Measurements from ENCODE around the gene ISOC2.
"Not testable (repeated sequence)": the region's sequence is repeated elsewhere in the genome, so short reads cannot be mapped to it uniquely, and the experiment has no call there.

The ISOC2 gene

DNA sequence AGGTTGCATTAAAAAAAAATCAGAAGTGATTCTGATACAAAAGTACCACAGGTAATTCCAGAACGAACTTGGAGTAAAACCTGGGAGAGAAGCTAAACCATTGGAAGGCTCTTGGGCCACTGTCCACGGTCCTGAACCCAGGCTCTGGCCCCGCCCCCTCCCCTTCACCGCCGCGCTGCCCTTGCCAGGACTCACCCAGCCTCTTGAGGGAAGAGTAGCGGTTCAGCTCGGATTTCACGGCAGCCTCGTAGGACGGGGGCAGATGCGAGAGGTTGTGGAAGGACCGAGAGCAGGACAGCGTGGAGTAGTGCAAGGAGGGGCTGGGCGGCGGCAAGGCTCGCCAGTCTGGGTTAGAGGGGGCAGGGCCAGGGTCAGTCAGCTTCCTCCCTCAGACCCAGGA is 24.0 kb downstream of the ISOC2 start:
- DNase-seq = peak; percentile 56

DNA sequence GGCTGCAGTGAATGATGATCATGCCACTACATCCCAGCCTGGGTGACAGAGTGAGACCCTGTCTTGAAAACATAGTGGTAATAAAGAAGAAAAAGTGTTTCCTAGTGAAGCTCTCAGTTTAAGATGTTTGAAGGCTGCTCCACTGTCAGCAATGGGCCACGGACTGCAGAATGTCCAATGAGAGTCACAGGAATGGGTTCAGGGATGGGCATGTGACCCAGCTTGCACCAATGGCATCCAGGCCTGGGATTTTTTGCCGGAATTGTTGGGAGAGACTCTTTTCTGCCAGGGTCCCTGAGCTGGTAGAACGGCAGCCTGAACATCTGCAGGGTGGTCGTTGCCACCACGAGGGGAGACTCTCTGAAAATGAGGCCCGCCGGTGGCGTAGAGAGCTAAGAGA is 24.6 kb downstream of the ISOC2 start:
- DNase-seq = no peak

DNA sequence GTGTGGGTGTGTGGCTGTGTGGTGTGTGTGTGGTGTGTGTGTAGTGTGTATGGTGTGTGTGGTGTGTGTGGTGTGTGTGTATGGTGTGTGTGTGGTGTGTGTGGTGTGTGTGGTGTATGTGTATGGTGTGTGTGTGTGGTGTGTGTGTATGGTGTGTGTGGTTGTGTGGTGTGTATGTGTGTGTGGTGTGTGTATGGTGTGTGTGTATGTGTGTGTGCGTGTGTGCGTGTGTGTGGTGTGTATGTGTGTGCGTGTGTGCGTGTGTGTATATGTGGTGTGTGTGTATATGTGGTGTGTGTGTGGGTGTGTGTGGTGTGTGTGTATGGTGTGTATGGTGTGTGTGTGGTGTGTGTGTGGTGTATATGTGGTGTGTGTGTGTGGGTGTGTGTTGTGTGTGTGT is 26.4 kb downstream of the ISOC2 start:
- DNase-seq = no peak

DNA sequence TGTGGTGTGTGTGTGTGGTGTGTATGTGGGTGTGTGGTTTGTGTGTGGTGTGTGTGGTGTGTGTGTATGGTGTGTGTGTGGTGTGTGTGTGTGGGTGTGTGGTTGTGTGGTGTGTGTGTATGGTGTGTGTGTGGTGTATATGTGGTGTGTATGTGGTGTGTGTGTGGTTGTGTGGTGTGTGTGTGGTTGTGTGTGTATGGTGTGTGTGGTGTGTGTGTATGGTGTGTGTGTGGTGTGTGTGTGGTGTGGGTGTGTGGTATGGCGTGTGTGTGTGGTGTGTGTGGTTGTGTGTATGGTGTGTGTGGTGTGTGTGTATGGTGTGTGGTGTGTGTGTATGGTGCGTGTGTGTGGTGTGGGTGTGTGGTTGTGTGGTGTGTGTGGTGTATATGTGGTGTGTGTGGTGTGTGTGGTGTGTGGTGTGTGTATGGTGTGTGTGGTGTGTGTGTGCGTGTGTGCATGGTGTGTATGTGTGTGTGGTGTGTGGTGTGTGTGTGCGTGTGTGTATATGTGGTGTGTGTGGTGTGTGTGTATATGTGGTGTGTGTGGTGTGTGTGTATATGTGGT is 27.0 kb downstream of the ISOC2 start:
- no peak for DNase-seq

DNA sequence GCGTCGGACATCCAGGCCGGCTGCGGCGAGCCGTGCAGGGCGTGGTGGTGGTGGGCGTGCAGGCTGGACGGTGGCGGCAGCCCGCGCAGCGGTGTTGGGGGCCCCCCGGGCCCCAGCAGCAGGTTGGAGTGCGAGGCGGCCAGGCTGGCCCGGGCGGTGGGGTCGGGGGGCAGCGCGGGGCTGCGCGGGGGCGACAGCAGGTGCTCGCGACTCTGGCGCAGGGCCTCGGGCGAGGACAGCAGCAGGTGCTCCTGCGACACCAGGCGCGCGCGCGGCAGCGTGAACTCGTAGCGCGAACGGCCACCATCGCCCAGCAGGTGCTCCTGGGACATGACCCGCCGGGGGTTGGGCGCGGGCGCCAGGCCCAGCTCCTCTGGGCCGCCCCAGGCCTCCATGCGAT is 28.1 kb downstream of the ISOC2 start:
- DNase-seq = no peak

DNA sequence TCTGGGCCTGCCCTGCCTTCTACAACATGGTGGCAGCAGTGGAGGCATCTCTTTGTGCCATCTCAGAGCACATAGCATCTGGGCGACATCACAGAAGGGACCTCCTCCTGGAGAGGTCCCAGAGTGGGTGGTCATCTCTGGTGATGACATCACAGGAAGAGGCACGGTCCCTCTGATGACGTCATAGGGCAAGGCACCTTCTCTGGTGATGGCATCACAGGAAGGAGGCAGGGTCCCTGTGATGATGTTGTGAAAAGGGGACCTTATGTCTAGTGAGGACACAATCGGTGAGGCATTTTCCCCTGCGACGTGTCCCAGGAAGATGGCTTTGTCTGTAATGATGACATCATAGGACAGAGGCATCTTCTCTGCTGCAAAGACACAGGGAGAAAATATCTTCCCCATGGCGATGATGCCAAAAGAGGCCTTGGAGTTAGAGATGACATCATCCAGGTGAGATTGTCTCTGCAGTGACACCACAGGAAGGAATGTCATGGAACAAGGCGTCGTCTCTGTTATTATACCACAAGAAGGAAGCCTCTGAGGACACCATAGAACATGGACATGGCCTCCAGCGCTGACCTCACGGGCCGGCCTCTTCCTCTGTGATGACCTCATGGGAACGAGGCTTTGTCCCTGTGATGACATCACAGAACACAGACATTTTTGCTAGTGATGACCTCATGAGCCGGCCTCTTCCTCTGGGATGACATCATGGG is 29.0 kb downstream of the ISOC2 start:
- no peak for DNase-seq

DNA sequence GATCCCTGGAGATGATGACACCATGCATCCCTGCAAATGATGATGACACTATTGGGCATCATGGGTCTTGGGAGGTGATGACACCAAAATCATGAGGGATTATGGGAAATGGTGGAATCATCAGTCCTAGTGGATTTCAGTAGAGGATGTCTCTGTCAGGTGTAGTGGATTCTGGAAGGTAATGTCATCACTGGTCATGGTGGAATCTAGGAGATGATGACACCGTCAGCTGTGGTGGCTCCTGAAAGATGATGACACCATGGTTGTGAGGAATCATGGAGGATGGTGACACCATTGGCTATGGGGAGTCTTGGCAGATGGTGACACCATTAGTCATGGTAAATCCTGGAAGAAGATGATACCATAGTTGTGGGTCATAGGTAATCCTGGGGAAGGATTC is 30.3 kb downstream of the ISOC2 start:
- DNase-seq = no peak

DNA sequence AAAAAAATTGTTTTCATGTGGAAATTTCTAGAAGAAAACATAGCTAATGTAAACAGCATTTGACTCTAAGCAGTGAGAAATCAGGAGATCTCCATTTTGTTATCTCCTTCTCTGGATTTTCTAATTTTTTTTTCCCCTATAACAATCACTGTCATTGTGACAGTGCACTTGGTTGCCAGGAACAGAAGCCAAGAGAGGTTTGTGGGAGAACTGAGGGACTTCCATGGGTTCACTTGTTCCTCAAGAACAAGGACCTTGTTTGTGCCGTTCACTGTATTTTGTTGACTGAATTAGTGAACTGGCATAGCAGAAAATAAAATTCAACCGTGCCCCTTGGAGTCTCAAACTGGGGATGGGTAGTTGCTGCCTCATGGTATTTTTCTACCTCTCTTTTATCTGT is 35.4 kb downstream of the ISOC2 start:
- DNase-seq = no peak

DNA sequence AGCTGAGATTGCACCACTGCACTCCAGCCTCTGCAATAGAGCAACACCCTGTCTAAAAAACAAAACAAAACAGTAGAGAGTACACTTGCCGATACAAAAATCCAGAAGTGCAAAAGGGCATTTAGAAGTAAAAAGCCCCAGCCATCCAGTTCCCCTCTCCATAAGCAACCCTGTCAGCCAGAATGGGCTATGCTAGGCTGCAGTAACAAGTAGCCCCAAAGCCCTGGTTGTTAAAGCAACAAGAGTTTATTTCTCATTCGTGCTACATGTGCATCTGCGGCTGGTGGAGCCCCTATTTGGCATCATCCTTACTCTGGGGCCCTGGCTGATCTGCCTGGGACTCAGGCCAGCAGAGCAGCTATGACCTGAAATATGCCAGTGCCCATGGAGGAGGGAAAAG is 36.9 kb downstream of the ISOC2 start:
- DNase-seq = no peak

DNA sequence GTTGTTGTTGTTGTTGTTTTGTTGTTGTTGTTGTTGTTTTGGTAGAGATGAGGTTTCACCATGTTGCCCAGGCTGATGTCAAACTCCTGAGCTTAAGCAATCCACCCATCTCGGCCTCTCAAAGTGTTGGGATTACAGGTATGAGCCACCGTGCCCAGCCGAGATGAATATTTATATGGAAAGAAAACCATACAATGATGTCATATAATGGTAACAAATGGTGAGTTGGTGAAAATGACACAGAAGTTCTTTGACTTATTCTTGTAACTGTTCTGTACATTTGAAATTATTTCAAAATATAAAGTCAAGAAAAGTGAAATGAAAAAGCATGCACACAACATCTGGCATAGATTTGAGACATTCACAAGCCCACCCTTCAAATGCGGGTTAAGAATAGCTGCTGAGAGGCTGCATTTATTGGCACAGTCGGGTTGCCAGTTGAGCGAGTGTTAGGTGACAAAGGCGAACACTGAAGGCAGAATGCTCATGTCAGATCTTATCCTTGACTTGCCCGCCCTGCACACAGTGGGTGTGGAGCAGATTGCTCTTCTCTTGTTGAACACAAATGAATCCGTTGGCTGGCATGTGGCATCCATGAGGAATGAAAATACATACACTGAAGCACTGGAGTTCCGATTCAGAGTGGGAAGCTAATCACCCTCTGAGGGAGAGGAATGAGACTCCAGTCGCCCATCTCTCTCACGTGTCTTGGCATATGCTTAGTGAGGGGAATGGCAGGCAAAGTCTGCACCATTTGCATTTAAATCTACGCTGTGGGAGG is 38.0 kb downstream of the ISOC2 start:
- DNase-seq = no peak

DNA sequence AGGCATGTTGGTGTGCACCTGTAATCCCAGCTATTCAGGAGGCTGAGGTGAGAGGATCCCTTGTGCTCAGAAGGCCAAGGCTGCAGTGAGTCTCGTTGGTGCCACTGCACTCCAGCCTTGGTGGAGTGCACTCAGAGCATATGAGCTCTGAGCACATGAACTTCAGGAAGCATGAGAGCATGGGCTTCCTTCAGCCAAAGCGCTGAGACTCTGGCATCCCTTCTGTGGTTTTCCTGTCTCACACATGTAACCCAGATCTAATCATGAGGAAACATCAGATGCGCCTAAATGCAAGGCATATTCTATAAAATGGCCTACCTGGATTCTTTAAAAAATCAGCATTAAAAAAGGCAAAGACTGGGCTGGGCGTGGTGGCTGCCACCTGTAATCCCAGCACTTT is 40.2 kb downstream of the ISOC2 start:
- not testable (repeated sequence) for DNase-seq

DNA sequence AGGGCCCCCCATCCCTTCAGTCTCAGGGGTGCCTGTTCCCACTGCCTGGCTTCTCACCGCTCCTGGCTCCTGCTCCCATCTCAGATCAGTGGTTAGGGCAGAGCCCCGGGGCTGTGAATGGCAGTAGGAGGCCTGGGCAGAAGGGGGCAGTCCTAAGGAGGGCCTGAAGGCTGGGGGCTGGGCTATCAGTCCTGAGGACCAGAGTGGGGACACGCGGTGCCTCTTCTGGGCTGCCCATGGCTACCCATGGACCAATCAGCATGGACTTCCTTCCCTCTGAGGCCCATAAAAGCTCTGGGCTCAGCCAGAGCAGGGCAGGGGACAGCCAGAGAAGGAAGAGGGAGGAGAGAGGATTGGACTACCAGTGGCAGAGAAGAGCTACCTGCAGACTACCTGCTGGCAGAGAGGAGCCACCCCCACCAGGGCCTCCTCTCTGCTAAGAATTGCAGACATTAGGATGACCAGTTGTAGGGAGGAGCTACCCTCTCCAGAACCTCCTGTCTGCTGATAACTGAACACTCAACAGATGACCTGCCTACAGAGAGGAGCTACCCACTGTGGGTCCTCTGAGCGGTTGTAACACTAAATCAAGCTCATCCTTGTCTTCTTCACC is 41.7 kb downstream of the ISOC2 start:
- DNase-seq = no peak

DNA sequence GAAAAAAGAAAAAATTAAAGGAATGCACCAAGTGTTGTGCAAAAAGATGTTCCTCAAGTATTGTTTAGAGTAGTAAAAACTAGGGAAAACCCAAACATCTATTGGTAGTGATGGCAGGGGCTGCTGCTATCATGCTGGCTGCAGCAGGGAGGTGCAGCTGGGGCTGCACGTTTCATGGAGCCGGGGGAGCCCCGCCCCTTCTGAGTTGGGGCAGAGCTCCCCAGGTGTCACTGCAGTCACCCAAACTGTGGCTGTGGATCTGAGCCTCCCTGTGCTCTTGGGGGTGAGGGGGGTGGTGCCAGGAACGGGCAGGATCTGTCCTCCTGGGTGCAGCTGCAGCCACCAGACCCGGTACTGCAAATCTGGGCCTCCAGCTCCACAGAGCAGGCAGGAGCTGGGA is 42.3 kb downstream of the ISOC2 start:
- DNase-seq = no peak

DNA sequence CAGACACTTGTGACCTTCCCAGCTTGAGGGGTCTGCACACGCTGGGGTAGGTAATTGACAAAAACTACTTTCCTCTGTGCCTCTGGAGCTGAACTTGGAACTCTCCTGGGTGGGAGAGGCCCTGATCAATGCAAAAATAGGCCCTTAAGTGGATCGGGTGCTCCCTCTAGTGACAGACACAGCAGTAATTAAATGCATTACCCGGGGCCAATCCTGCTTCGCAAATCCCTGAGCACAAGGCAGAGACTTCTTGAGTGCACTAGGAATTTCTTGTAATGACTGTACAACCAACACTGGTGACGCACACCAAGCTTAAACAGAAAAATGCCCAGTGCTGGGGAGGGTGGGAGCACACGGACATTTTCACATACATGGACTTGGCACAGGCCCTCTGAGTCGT is 43.3 kb downstream of the ISOC2 start:
- peak; percentile 59 for DNase-seq

DNA sequence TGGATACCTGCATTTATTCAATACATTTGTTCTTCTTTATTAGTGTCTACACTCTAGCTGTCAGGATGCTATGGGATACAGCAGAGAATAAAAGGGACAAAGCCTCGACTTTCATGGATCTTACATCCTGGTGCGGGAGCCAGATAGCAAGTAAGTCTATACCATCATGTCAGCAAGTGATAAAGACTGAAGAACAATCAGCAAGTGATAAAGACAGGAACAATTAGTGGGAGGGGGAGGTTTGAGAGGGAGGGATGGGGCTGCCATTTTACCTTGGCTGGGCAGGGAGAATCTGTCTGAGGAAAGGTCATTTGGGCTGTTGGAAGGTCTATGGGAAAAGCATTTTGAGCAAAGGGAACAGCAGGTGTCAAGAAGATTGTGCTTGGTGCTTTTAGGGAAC is 51.3 kb downstream of the ISOC2 start:
- no peak for DNase-seq

DNA sequence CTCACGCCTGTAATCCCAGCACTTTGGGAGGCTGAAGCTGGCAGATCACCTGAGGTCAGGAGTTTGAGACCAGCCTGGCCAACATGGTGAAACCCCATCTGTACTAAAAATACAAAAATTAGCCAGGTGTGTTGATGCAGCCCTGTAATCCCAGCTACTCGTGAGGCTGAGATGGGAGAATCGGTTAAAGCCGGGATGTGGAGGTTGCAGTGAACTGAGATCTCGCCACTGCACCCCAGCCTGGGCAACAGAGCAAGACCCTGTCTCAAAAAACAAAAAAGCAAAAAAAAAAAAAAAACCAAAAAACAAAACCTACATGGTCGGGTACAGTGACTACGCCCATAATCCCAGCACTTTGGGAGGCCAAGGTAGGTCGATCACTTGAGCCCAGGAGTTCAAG is 52.3 kb downstream of the ISOC2 start:
- not testable (repeated sequence) for DNase-seq

DNA sequence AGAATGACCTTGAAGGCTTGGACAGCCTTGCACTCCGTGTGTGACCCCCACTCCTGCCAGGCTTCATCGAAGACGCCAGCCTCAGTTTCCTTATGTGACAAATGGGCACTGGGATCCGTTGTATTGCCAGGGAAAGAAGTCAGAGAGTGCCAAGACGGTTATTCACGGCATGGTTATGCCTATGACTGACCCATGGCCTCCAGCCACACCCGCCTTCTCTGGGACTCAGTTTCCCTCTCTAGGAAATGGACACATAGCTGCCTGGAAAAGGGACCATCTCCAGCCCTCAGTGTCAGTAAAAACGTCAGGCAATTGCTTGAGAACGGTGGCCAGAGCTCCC is 52.9 kb downstream of the ISOC2 start:
- DNase-seq = no peak

DNA sequence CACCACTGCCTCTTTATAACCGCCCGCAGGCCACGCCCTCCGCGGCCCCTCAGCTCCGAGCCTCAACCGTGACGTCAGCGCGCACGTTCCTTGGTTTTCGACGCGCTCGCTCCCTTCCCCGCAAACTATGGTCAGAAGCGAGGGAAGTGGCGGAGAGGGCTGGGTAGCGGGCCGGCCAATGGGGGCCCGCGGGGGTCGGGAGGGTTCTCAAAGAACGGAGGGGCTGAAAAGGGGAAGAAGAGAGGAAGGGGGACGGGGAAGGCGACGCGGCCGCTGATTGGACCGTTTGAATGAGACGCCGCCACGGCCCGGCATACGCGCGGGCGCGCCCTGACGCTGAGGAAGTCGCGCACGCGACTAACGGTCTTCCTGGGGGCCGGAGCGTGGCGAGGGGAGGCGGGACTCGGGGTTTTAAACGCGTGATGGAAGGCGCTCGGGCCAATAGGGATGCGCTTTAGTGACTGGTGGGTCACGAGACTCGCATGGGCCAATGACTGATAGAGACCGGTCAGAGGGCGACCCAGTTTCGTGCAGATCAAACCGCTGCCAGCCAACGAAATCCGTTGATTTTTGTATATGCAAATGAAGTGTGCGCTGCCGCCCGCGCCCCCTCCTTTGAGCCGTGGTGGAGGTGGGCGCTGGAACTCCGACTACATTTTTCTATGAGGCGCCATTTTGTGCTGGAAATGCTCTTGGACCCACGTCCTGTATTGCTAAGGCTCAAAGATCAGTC is 53.5 kb downstream of the ISOC2 start:
- peak; percentile 96 for DNase-seq

DNA sequence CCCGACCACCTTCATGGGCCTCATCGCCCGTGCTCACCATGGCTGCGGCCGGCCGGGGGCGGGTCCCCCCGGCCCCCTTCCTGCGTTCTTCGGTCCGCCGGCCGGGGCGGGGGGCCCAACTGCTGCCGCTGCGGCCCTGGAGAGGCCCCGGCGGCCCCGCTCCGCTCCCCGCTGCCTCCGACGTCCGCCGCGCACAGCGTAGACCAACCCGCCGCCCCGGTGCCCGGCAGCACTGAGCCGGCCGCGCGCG is 54.0 kb downstream of the ISOC2 start, which contains the start of gene UBE2S:
UBE2S (minus strand) TSS at position 239 of the 250 bp plus-strand sequence; CDS start at position 40, 199 bp downstream.
- not testable (repeated sequence) for DNase-seq

DNA sequence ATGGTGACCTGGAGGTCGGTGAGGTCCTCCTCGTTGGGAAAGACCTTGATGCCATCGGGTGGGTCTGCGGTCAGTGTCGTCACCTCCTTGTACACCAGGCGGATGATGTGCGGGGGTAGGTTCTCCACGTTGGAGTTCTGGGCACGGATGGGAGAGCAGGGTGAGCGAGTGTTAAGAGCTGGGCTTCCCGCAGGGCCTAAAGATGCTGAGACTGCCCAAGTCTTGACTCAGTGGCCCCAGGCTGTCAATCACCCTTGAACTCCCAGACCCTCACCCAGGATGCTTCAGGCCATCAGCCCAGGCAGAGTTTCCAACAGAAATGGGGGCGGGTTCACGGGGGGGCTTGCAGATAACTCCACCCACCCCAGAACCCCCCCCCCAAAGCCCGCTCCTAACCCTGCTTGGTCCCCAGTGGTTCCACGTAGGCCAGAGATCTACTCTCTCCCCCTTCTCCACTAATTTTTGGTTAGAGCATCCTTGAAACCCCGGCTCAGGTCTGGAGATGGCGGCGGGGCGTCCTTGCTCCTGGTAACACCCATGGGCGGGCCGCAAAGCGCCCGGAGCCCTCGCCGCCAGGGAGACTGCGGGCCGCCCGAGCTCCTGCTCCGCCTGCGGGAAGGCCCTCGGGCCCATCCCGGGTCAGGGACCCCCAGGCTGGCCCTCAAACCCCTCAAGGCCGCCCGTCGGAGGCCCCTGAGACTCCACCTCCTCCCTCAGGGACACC is 54.5 kb downstream of the ISOC2 start:
- DNase-seq = peak; percentile 53

DNA sequence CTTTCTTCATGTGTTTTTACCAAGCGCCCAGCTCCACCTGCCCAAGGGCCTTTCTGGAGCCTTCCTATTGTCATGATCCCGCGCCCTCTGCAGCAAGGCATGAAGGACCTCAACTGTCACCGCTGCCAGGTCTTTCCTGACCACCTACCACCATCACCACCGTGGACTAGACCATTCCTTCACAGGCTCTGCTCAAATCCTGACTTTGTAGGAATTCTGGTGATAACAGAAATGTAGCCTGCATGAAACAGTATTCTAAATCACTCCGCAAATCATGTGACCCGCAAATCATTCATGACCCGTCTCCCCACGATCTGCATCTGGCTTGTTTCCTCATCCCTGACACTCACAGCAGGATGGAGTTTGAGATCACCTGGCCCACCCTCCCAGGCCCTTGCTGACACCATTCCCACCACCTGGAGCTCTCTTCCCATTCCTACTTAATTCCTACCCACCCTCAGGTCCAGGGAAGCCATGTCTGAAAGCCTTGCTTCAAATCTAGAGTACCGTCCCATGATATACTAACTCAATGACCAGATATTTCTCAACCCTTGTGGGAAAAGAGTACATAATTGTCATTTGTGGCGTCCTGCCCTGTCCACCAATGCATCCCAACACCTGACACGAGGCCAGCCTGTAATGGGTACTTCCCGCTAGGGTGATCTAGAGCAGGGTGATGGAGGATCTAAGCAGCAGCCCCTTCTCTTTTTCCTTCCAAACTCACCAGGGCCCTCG is 55.2 kb downstream of the ISOC2 start:
- DNase-seq = no peak

DNA sequence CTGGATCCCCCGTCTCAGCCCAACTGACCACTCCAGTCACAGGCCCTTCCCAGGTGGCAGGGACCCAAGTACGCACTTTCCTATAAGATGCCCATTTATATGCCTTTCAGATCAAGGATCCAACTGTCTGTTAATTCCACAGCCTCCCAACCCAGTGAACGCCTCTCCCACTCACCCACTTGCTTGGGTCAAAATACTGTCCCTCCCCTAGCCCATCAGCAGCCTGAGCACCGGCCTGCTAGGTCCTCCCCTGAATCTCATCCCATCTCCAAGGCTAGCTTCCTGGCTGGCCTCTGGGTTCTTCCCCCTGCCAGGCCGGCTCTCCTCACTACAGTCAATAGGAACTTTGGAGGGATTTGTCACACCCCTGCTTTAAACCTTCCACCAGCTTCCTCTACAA is 55.8 kb downstream of the ISOC2 start:
- DNase-seq = no peak
